GM10266 (cell line): ENCODE measurements around the gene C2CD3.

Source experiments
- DNase-seq: peaks from one replicate; pipeline ENCODE4 v3.0.0; 2012; ENCODE audit errors: extremely low spot score
- CTCF ChIP-seq: IDR thresholded peaks from 2 replicates; pipeline ENCODE4 v1.5.1; 2012; ENCODE audit warnings: mild to moderate bottlenecking, low read depth; ENCODE audit not compliant: control insufficient read depth, insufficient read depth; ENCODE audit errors: missing control alignments

Gene C2CD3

GRCh38 chr11:74116719-74117118, 54.1 kb downstream of the C2CD3 start:
- DNase-seq, result no peak
- TF ChIP-seq CTCF, result no peak

- TF ChIP-seq CTCF, result no peak
- no peak for DNase-seq
Observed at GRCh38 chr11:74112877-74113276, 57.9 kb downstream of the C2CD3 start.

- no peak for TF ChIP-seq CTCF
- no peak for DNase-seq
Observed at GRCh38 chr11:74106124-74106523, 64.7 kb downstream of the C2CD3 start.

GRCh38 chr11:74102321-74102720, 68.5 kb downstream of the C2CD3 start:
- no peak for DNase-seq
- TF ChIP-seq CTCF, result no peak

- no peak for DNase-seq
- no peak for TF ChIP-seq CTCF
Observed at GRCh38 chr11:74100735-74101134, 70.1 kb downstream of the C2CD3 start.

GRCh38 chr11:74100231-74100630, 70.6 kb downstream of the C2CD3 start:
- no peak for TF ChIP-seq CTCF
- no peak for DNase-seq

GRCh38 chr11:74097686-74098237, 73.0 kb downstream of the C2CD3 start:
- TF ChIP-seq CTCF, result no peak
- DNase-seq, result no peak
